ENCODE measurements around the gene PCDHA3.
"Not testable (repeated sequence)": the region's sequence is repeated elsewhere in the genome, so short reads cannot be mapped to it uniquely, and the experiment has no call there.

Gene PCDHA3

GRCh38 chr5:140800816-140801493, at the start of gene PCDHA3:
TSS of gene PCDHA3 (plus strand) at chr5:140801057.
- in situ Hi-C loops (cut with MboI; ENCODE audit: low sequenced_read_pairs): no loop called here

GRCh38 chr5:140753561-140753960, 47.3 kb upstream of the PCDHA3 start:
- in situ Hi-C loops (cut with MboI; ENCODE audit: low sequenced_read_pairs): no loop called here

GRCh38 chr5:140764177-140764973, 36.5 kb upstream of the PCDHA3 start:
- in situ Hi-C loops (cut with MboI; ENCODE audit: low sequenced_read_pairs): no loop called here

GRCh38 chr5:140767444-140767843, 33.4 kb upstream of the PCDHA3 start:
- in situ Hi-C loops (cut with MboI; ENCODE audit: low sequenced_read_pairs): no loop called here

GRCh38 chr5:140780512-140780911, 20.3 kb upstream of the PCDHA3 start:
- in situ Hi-C loops (cut with MboI; ENCODE audit: low sequenced_read_pairs): no loop called here

- in situ Hi-C loops (cut with MboI; ENCODE audit: low sequenced_read_pairs): no loop called here
These were observed 14.8 kb upstream of the PCDHA3 start, which contains the start of gene PCDHA1 for GRCh38 chr5:140785905-140786686. TSS of gene PCDHA1 (plus strand) at chr5:140786140.

GRCh38 chr5:140787422-140787821, 13.4 kb upstream of the PCDHA3 start:
- in situ Hi-C loops (cut with MboI; ENCODE audit: low sequenced_read_pairs): not testable (repeated sequence)

- in situ Hi-C loops (cut with MboI; ENCODE audit: low sequenced_read_pairs): not testable (repeated sequence)
These were observed 12.9 kb upstream of the PCDHA3 start for GRCh38 chr5:140787849-140788504.

GRCh38 chr5:140791089-140791488, 9.8 kb upstream of the PCDHA3 start:
- in situ Hi-C loops (cut with MboI; ENCODE audit: low sequenced_read_pairs): no loop called here

- in situ Hi-C loops (cut with MboI; ENCODE audit: low sequenced_read_pairs): no loop called here
These were observed 6.1 kb upstream of the PCDHA3 start, which contains the start of gene PCDHA2 for GRCh38 chr5:140794595-140795258. TSS of gene PCDHA2 (plus strand) at chr5:140794852.

- in situ Hi-C loops (cut with MboI; ENCODE audit: low sequenced_read_pairs): no loop called here
These were observed 5.6 kb upstream of the PCDHA3 start for GRCh38 chr5:140795259-140795641.

- in situ Hi-C loops (cut with MboI; ENCODE audit: low sequenced_read_pairs): not testable (repeated sequence)
These were observed 4.7 kb upstream of the PCDHA3 start for GRCh38 chr5:140796072-140796717.

- in situ Hi-C loops (cut with MboI; ENCODE audit: low sequenced_read_pairs): no loop called here
These were observed 4.2 kb upstream of the PCDHA3 start for GRCh38 chr5:140796718-140797095.

- in situ Hi-C loops (cut with MboI; ENCODE audit: low sequenced_read_pairs): no loop called here
These were observed 611 bp downstream of the PCDHA3 start for GRCh38 chr5:140801494-140801841.

GRCh38 chr5:140802381-140802780, 1.5 kb downstream of the PCDHA3 start:
- in situ Hi-C loops (cut with MboI; ENCODE audit: low sequenced_read_pairs): not testable (repeated sequence)

GRCh38 chr5:140802781-140803271, 2.0 kb downstream of the PCDHA3 start:
- in situ Hi-C loops (cut with MboI; ENCODE audit: low sequenced_read_pairs): no loop called here

- in situ Hi-C loops (cut with MboI; ENCODE audit: low sequenced_read_pairs): no loop called here
These were observed 6.2 kb downstream of the PCDHA3 start, which contains the start of gene PCDHA4 for GRCh38 chr5:140806834-140807775. TSS of gene PCDHA4 (plus strand) at chr5:140807068.

- in situ Hi-C loops (cut with MboI; ENCODE audit: low sequenced_read_pairs): not testable (repeated sequence)
These were observed 7.5 kb downstream of the PCDHA3 start for GRCh38 chr5:140808241-140808888.

All from HL-60/S4 (cell line).